Head of caudate nucleus (tissue), 42 donors: ENCODE measurements around the gene ERC1.

Experiments
- DNase-seq, 42 donors: peaks; one replicate each; pipeline versions ENCODE4 v3.0.0 to v3.0.0-alpha.2; 2020 to 2021; ENCODE audit warnings: mixed read lengths in 7 of 42
- intact Hi-C: fragments of 100-400 bp; cut with DNase I; formaldehyde crosslinking; loops from one replicate; pipeline ENCODE4 v1.15.0; 2022

The ERC1 gene

GRCh38 chr12:1501001-1501400 lies 510.0 kb downstream of the ERC1 start:
- DNase-seq, result no peak
- intact Hi-C loops, result no loop called here

- peak in 2 of 42 donors; percentile 16 to 33 for DNase-seq
- intact Hi-C loops, result no loop called here
Observed at GRCh38 chr12:1501695-1502378, 510.8 kb downstream of the ERC1 start.

- intact Hi-C loops, result no loop called here
Observed at GRCh38 chr12:1502379-1502720, 511.3 kb downstream of the ERC1 start.

GRCh38 chr12:1502831-1503230 lies 511.8 kb downstream of the ERC1 start:
- intact Hi-C loops, result no loop called here
- DNase-seq, result no peak

More at GRCh38 chr12:1502379-1502720, 511.3 kb downstream of the ERC1 start:
- peak in 2 of 42 donors; percentile 15 to 45 for DNase-seq

- DNase-seq, result peak in 2 of 42 donors; percentile 14 to 18
- intact Hi-C loops, result no loop called here
Observed at GRCh38 chr12:1503281-1503711, 512.3 kb downstream of the ERC1 start.

- DNase-seq, result peak in 2 of 42 donors; percentile 15 to 24
- intact Hi-C loops, result no loop called here
Observed at GRCh38 chr12:1504304-1504894, 513.4 kb downstream of the ERC1 start.

GRCh38 chr12:1504895-1505311 lies 513.9 kb downstream of the ERC1 start:
- intact Hi-C loops, result no loop called here
- peak in 1 of 42 donors; percentile 25 for DNase-seq

GRCh38 chr12:1505576-1505975 lies 514.6 kb downstream of the ERC1 start:
- peak in 1 of 42 donors; percentile 11 for DNase-seq
- intact Hi-C loops, result no loop called here

- intact Hi-C loops, result no loop called here
- peak in 1 of 42 donors; percentile 7 for DNase-seq
Observed at GRCh38 chr12:1507308-1507707, 516.3 kb downstream of the ERC1 start.

GRCh38 chr12:1509413-1510052 lies 518.5 kb downstream of the ERC1 start:
- DNase-seq, result peak in 2 of 42 donors; percentile 16 to 21
- intact Hi-C loops, result no loop called here

GRCh38 chr12:1510056-1510812 lies 519.2 kb downstream of the ERC1 start:
- intact Hi-C loops, result no loop called here
- peak in 2 of 42 donors; percentile 2 to 6 for DNase-seq

GRCh38 chr12:1515010-1515409 lies 524.0 kb downstream of the ERC1 start:
- intact Hi-C loops, result no loop called here
- DNase-seq, result no peak

- DNase-seq, result no peak
- intact Hi-C loops, result no loop called here
Observed at GRCh38 chr12:1515428-1515827, 524.4 kb downstream of the ERC1 start.

- intact Hi-C loops, result no loop called here
- peak in 4 of 42 donors; percentile 24 to 30 (median 25) for DNase-seq
Observed at GRCh38 chr12:1517007-1517406, 526.0 kb downstream of the ERC1 start.

- intact Hi-C loops, result no loop called here
- no peak for DNase-seq
Observed at GRCh38 chr12:1517734-1518525, 526.9 kb downstream of the ERC1 start.

GRCh38 chr12:1518591-1519516 lies 527.8 kb downstream of the ERC1 start:
- peak in 2 of 42 donors; percentile 16 to 23 for DNase-seq

GRCh38 chr12:1519642-1520041 lies 528.6 kb downstream of the ERC1 start:
- intact Hi-C loops, result no loop called here
- DNase-seq, result peak in 2 of 42 donors; percentile 3 to 22

More at GRCh38 chr12:1518591-1519516, 527.8 kb downstream of the ERC1 start:
- intact Hi-C loops, result no loop called here

GRCh38 chr12:1523046-1523445 lies 532.0 kb downstream of the ERC1 start:
- DNase-seq, result peak in 2 of 42 donors; percentile 18 to 33
- intact Hi-C loops, result no loop called here
